Activated B cell treated with CpG ODN at 0.5 μM for 24 hours (primary cell): ENCODE results near the gene TBX2. TPM values are rescaled to one million over a fixed set of nuclear protein-coding genes. Genes with fewer than 3 reads are reported as not detected.

ENCODE experiments used
- ATAC-seq: fragments of 200-7000 bp; cut with Tn5 transposase; one replicate; pipeline ENCODE4 v1.10.0; 2021; ENCODE audit warnings: low read depth, mild to moderate bottlenecking, moderate library complexity
- CTCF ChIA-PET: fragments of 350-600 bp; sonication (Branson Sonifier 250); formaldehyde crosslinking; loops from one replicate; lab custom pipeline; 2021; ENCODE audit warnings: antibody characterized with exemption; lab: Charles Lee
- POLR2A ChIA-PET: fragments of 350-600 bp; sonication (Branson Sonifier 250); formaldehyde crosslinking; loops from one replicate; lab custom pipeline; 2021; ENCODE audit warnings: antibody characterized with exemption; lab: Charles Lee
- DNase-seq: peaks from one replicate; pipeline ENCODE4 v3.0.0; 2022
- H3K27ac Mint-ChIP-seq: one replicate; pipeline ENCODE4 v1.8.0; 2020; ENCODE audit warnings: mixed read lengths
- H3K27me3 Mint-ChIP-seq: one replicate; pipeline ENCODE4 v1.8.0; 2021; ENCODE audit warnings: mixed read lengths
- H3K36me3 Mint-ChIP-seq: one replicate; pipeline ENCODE4 v1.8.0; 2021; ENCODE audit warnings: low read depth, mixed read lengths
- H3K4me1 Mint-ChIP-seq: one replicate; pipeline ENCODE4 v1.8.0; 2021; ENCODE audit warnings: mixed read lengths
- H3K4me3 Mint-ChIP-seq: one replicate; pipeline ENCODE4 v1.8.0; 2020; ENCODE audit warnings: mild to moderate bottlenecking, mixed read lengths
- H3K9me3 Mint-ChIP-seq: one replicate; pipeline ENCODE4 v1.8.0; 2020; ENCODE audit warnings: mixed read lengths
- intact Hi-C: fragments of 100-400 bp; cut with micrococcal nuclease; formaldehyde crosslinking; loops from one replicate; pipeline ENCODE4 v1.15.1; 2024
- total RNA-seq: library from RNA; stranded (reverse); gene quantifications from 2 replicates; pipeline ENCODE4 v1.2.3, GENCODE V29; 2022
- TF ChIP-seq, protein P1 (sequence below): fragments of 200-600 bp; IDR thresholded peaks from one replicate; pipeline ENCODE4 v1.8.0; 2022; ENCODE audit warnings: antibody characterized with exemption, mild to moderate bottlenecking

Gene TBX2
- total RNA-seq, 1 donor from 2014 or later, result not detected

DNA sequence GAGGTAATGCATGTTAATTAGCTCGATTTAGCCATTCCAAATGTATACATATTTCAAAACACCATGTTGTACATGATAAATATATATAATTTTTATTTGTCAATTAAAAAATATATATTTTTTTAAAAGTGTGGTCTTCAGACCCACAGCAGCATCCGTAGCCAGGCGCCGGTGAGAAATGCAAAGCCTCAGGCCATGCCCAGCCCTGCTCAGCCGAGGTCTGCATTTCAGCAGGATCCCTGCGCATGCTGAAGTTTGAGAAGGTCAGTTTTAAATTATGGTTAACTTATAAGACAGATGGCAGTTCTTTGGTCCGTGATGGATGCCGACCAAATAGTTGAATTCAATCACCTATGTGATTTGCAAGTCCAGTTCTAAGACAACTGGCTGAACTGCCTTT, 28.0 kb upstream of the TBX2 start:
- ATAC-seq (no peak), DNase-seq (no peak)
- TF ChIP-seq, protein P1, sequence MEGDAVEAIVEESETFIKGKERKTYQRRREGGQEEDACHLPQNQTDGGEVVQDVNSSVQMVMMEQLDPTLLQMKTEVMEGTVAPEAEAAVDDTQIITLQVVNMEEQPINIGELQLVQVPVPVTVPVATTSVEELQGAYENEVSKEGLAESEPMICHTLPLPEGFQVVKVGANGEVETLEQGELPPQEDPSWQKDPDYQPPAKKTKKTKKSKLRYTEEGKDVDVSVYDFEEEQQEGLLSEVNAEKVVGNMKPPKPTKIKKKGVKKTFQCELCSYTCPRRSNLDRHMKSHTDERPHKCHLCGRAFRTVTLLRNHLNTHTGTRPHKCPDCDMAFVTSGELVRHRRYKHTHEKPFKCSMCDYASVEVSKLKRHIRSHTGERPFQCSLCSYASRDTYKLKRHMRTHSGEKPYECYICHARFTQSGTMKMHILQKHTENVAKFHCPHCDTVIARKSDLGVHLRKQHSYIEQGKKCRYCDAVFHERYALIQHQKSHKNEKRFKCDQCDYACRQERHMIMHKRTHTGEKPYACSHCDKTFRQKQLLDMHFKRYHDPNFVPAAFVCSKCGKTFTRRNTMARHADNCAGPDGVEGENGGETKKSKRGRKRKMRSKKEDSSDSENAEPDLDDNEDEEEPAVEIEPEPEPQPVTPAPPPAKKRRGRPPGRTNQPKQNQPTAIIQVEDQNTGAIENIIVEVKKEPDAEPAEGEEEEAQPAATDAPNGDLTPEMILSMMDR, result no peak
- CTCF ChIA-PET, result no interaction called here
- H3K27me3 Mint-ChIP-seq, result no peaks in the 10 kb centered on the region
- no peak overlapping the region for H3K4me3 Mint-ChIP-seq
- intact Hi-C loops, result no loop called here
- POLR2A ChIA-PET, result no interaction called here
- no peak overlapping the region for H3K27ac Mint-ChIP-seq
- no peaks in the 10 kb centered on the region for H3K36me3 Mint-ChIP-seq
- H3K9me3 Mint-ChIP-seq, result no peaks in the 10 kb centered on the region
- peaks cover 11% of the 10 kb centered on the region for H3K4me1 Mint-ChIP-seq

DNA sequence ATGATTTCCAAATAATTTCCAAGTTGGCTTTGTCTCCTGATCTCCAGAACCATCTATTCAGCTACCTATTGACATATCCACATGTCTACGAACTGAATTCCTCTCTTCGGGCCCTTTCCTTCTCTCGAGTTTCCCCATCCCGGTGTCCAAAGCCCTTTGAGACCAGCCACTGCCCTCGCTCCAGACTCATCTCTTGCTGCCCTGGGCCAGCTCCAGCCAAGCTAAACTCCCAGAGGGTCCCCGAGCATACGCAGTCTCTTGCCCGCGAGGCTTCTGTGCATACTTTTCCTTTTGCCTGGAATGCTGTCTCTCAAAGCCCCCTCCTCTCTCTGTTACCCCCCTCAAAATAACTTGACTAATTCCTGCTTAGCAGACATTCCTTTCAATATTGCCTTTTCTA, 27.2 kb upstream of the TBX2 start:
- H3K27ac Mint-ChIP-seq, result no peak overlapping the region
- no peaks in the 10 kb centered on the region for H3K9me3 Mint-ChIP-seq
- H3K4me1 Mint-ChIP-seq, result peaks cover 11% of the 10 kb centered on the region
- DNase-seq (no peak), ATAC-seq (no peak)
- H3K27me3 Mint-ChIP-seq, result no peaks in the 10 kb centered on the region
- TF ChIP-seq, protein P1, result no peak
- ChIA-PET POLR2A (no interaction called here), CTCF (no interaction called here)
- H3K36me3 Mint-ChIP-seq, result no peaks in the 10 kb centered on the region
- intact Hi-C loops, result no loop called here
- H3K4me3 Mint-ChIP-seq, result no peak overlapping the region

DNA sequence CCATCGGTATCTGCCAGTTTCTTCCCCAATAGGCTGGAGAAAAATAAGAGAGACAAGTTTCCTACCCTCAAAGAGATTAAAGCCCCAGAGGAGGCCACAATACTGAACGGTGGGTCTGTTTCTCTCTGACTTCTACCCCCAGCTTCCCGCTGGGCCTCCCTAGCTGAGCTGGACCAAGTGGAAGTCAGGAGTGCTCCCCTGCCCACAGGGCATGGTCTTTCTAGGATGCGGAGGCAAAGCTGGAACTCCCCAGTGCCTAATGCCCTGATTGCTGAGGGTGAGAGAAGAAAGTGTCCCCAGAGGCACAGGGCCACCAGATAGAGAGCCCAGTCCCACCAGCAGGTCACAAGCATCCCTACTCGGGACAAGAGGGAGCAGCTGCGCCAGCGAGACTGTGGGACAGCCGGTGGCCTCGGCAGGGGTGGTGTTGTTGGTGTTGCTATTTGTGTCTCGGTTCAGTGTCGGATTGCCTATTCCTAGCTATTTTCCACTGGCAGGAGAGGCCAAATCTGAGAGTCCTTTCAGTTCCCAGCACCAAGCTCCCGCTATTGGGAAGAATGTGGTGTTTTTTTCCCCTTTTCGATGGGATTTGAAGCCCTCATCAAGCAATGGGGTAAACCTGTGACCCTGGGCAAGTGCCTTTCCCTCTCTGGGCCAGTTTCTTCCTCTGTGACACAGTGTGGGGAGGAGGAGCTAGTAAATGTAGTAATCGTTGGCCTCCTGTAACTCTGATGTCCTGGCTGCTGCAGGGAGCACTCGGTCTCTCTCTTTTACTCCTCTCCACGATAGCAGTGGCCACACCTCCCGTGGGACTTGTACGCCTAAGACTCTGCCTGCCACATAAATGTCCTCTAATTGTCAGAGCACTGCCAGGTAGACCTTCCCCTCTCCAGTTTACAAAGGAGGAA, 22.5 kb upstream of the TBX2 start:
- CTCF ChIA-PET, result no interaction called here
- no peak overlapping the region for H3K4me3 Mint-ChIP-seq
- no peaks in the 10 kb centered on the region for H3K27me3 Mint-ChIP-seq
- TF ChIP-seq, protein P1, result no peak
- POLR2A ChIA-PET, result no interaction called here
- no peak overlapping the region for H3K27ac Mint-ChIP-seq
- DNase-seq, result no peak
- intact Hi-C loops, result no loop called here
- no peak for ATAC-seq
- peaks cover 1% of the 10 kb centered on the region for H3K36me3 Mint-ChIP-seq
- no peaks in the 10 kb centered on the region for H3K9me3 Mint-ChIP-seq
- peaks cover 11% of the 10 kb centered on the region for H3K4me1 Mint-ChIP-seq

DNA sequence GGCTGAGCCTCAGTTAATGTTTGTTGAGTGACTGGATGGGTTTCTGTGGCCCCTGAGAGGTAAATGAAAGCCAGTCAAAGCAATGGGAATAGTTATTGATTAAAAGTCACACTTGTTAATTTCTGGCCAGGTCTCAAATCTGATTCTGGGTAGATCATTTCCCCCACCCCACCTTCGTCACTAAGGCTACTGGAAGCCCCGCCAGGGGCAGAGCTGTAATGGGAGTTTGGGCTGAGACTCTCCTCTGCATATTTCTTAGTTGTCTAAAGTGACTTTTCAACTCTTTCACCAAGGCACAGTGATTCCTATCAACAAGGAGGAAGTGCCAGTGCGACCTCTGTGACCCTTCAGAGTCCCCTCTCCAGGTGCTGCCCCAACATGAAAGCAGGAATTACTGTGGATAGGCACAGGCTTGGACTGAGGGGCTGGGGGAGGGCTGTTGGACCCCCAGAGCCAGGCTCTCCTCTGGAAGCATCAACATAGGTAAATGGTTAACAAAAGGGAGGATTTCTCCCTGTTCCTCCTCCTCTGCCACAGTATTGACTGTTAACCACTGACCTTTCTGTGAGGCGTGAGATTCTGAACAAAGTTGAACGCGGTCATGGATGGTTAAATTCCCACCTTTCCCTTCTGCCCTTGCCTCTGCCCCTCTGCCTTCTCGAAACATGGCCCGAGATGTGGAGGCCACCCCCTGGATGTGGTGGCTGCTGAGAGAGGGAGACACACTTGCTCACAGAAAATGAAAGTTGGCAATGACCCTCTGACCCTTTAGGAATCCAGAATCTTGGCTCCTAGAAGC, 20.8 kb upstream of the TBX2 start:
- intact Hi-C loops, result no loop called here
- Mint-ChIP-seq H3K36me3 (peaks cover 1% of the 10 kb centered on the region), H3K27me3 (no peaks in the 10 kb centered on the region), H3K4me3 (no peak overlapping the region), H3K9me3 (no peaks in the 10 kb centered on the region), H3K4me1 (peaks cover 5% of the 10 kb centered on the region), H3K27ac (no peak overlapping the region)
- TF ChIP-seq, protein P1, result no peak
- ChIA-PET POLR2A (no interaction called here), CTCF (no interaction called here)
- DNase-seq (no peak), ATAC-seq (no peak)
